Brain pericyte (primary cell): Measurements from ENCODE around the gene PLEKHM3.

ENCODE experiments used
- DNase-seq: peaks from one replicate; pipeline ENCODE4 v3.0.0-alpha.2; 2012; ENCODE audit warnings: low read depth, low spot score

Gene PLEKHM3

GRCh38 chr2:207792244-207792785 lies 233.0 kb downstream of the PLEKHM3 start:
- DNase-seq, result no peak

DNA sequence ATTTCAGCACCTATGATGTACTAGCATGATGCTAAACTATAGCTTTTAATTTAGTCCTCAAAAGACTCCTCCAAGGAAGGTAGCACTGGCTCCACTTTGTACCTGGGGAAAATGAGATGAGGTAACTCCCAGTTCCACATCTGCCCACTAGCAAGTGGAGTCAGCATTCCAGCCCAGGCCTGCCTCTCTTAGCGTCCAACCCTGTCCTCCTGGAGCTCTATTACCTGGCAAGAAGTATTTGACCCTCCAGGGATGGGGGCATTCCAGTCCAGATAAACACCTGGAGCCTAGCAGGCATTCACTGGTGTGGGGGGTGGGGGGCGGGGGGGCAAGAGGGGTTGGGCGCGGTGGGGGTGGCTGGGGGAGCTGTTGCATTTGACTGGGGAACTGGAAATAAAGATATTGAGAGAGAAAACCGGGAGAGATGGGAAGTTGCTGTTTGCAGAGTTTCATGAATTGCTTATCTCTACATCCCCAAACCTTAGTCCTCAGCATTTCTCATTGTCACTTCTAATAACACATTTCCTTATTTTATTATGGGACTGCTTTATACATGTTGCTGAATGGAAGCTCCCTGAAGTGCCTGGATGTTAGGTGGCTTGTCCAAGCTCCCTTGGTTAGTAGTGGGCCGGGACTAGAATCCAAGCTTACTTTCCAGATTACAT lies 233.6 kb downstream of the PLEKHM3 start:
- DNase-seq, result no peak

DNA sequence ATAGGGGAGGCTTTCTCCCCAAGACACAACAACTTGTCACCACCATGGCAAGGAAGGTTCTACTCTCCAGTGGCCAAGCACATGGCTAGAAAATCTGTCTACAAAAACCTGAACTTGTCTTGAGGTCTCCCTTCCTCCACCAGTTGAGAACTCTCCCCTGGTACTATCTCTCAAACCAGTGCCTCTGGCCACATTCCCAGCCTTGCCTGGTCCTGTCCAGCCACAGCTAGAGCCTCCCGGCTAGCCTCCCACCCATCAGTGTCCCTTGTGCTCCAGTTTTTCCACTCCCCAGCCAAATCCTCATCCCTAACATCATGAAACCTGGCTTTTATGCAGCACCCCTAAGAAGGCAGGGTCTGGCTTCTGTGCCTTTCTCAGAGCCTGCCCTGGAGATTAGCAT lies 234.4 kb downstream of the PLEKHM3 start:
- no peak for DNase-seq

GRCh38 chr2:207787800-207788199 lies 237.5 kb downstream of the PLEKHM3 start:
- DNase-seq, result no peak

GRCh38 chr2:207787017-207787416 lies 238.3 kb downstream of the PLEKHM3 start:
- DNase-seq, result no peak

DNA sequence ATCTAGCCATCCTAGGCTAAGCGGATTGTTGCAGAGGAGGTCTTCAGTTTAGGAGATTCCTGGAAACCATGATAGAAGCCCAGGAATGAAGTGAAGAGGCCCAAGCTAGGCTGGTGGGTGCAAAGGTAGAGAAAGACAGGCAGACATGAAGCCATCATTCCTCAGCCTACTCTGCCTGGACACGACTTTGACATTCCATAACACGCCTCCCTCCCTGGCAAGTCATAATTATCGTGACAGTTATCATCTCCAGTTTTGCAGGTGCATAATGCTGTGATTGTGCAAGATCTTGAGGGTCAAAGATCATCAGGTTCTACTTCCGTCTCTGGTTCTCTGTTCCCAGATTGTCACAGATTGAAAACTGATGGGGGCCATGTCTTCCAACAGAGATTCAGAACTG lies 240.4 kb downstream of the PLEKHM3 start:
- DNase-seq, result no peak

GRCh38 chr2:207783514-207783913 lies 241.8 kb downstream of the PLEKHM3 start:
- DNase-seq, result no peak

- no peak for DNase-seq
These were observed 242.9 kb downstream of the PLEKHM3 start for GRCh38 chr2:207782238-207783030.

- DNase-seq, result no peak
These were observed 245.8 kb downstream of the PLEKHM3 start for GRCh38 chr2:207779523-207779922.

DNA sequence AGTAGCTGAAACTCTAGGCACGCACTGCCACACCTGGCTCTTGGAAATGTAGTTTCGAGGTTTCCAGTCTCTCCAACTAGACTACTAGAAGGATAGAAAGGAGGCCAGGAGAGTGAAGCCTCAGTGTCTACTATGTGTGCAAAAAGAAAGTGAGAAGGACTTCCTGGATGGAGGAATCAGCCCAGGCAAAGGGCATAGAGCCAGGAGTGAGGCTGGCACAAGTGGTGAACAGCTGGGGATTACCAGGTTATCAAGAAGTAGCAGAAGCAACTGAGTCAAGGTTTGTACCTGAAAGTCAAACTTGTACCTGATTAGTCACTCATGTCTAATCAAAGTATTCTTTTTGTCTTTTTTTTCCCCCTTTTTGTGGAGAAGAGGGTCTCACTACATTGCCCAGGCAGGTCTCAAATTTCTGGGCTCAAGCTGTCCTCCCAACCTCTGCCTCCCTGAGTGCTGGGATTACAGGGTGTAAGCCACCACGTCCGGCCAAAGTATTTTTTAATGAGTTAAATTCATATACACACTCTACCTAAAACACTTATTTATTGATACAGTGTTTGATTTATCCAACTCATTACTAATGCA lies 246.9 kb downstream of the PLEKHM3 start:
- DNase-seq, result no peak

DNA sequence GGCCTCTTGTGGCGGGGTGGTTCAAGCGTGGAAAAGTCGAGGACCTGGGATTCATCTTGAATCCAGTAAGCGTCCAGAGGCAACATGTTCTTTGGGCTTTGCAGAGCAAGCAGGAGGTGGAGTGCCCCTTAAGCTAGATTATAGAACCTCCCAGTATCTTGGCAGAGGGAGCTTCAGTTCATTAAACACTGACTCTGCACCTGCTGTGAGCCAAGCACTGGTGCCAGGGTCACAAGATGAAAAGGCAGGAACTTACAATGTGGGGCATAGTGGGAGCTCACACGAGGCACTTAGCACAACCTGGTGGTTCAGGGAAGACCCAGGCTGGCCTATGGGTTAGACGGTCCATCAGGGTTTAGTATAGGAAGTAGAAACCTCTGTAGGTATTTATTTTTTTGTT lies 248.2 kb downstream of the PLEKHM3 start:
- no peak for DNase-seq

- no peak for DNase-seq
These were observed 249.9 kb downstream of the PLEKHM3 start for GRCh38 chr2:207775473-207775872.

DNA sequence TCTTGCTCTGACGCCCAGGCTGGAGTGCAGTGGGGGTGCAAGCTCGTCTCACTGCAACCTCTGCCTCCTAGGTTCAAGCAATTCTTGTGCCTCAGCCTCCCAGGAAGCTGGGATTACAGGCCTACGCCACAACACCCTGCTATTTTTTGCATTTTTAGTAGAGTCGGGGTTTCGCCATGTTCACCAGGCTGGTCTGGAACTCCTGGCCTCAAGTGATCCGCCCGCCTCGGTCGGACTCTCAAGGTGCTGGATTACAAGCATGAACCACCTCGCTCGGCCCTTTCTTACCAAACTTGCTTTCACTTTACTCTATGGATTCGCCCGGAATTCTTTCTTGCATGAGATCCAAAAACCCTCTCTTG lies 252.5 kb downstream of the PLEKHM3 start:
- DNase-seq, result no peak

- DNase-seq, result no peak
These were observed 253.1 kb downstream of the PLEKHM3 start for GRCh38 chr2:207772081-207772843.

DNA sequence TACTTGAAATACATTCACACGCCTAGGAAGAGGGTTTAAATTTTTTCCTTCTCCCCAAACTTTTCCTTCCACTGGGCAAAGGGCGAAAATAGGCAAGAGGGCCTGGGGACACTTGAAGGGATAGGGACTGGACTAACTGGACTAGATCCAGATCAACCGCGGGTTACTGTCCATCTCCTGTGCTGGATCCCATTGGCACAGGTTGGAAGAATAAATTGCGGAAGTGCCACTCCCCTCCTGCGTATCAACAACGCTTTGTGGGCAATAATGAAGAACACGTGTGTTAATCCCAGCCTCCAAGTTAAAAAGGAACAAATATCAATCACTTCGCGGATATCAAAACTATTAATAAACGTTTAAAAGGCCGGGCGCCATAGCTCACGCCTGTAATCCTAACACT lies 253.9 kb downstream of the PLEKHM3 start:
- no peak for DNase-seq
